Measurements from ENCODE around the gene SEMA7A.

SEMA7A gene

DNA sequence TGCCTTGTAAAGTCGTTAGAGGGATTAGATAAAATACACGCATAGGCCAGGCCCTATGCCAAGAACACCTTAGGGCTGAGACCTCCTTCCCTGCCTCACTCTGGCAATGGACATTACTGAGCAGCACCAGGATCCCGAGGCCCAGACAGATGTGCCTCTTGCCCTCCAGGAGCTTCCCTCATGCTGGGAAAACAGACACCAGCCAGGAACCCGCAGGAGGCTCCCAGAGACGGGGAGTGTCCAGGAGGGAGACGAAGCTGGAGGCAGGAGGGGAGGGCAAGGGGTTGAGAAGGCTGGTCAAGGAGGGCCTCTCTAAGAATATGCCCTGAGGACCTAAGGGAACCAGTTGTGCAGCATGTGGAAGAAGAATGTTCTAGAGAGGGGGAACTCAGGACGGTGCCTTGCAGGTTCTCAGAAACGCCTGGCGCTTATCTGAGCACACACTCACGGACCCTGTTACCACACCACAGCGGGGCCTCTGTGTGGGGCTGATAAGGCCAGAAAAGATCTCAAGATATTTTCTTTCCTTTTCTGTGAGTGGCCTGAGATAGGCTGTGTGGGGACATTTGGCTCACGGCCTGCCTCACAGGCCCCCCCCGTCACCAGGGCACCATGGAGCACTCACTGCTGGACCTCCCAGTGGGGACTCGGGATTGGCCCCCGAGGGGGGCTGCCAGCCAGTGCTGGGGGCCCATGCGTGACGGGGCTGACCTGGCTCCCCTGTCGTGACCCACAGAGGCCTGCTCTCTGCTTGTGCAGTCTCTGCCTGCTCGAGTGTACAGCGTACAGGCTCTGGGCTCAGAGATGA is 44.3 kb downstream of the SEMA7A start:
- no peak for DNase-seq (ENCODE audit: low read depth in 2 of 3, low spot score in 2 of 3)

DNA sequence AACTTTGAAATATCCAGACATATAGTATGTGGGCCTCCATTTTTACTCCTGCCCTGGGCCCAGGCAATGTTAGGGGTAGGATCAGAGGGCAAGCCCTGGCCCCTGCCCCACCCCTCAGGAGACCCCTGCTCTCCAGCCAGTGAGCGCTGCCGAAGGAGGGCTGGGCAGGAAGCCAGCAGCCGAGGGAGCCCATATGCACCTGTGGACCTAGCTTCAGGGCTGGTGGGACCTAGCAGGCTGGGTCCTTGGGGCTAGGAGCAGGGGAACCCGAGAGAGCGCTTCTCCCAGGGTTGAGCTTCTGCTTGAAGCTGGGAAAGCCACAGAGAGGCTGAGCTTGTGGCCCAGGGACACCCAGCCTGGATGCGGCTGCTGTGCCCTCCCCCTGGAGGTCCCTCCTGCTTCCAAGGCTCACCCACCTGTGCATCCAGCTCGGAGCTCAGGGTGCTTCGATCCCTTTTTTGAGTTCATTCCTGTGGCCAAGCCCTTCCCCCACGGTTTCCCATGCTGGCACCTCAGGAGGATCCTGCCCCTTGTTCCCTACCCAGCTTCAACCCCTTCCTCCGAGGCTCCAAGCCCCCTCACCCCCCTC is 45.3 kb downstream of the SEMA7A start:
- no peak for DNase-seq (ENCODE audit: low read depth in 2 of 3, low spot score in 2 of 3)

DNA sequence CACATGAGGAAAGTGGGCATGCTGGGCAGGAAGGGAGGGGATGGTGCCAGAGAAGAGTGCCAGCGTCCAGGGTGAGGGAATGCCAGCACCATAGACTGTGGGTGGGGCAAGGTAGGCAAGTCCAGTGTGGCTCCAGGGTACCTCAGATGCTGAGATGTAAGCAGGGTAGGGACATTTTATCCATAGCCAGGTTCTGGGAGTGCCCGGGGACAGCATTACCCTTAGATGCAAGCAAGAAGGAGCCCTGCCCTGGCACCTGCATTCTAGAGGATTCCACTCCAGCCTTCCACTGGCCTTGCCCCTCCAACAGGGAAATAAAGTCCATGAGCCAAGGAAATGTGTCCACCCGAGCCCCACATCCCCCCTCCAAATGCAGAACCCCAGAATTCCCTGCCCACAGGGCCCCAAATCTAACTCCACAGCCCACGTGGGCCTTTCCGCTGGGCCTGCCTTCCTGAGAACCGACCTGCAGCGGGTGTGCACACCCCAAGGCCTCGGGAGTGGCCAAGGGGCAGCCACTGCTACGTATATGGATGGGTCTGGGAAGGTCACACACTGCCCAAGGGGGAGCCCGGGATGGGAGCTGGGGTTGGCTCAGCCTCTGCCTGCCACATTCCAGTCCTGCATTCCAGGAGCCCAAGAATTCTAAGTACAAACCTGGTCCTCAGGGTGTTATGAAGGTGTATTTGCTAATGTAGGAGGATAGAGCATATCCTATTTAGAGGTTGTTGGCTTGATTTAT is 46.0 kb downstream of the SEMA7A start:
- DNase-seq (ENCODE audit: low read depth in 2 of 3, low spot score in 2 of 3) = no peak

DNA sequence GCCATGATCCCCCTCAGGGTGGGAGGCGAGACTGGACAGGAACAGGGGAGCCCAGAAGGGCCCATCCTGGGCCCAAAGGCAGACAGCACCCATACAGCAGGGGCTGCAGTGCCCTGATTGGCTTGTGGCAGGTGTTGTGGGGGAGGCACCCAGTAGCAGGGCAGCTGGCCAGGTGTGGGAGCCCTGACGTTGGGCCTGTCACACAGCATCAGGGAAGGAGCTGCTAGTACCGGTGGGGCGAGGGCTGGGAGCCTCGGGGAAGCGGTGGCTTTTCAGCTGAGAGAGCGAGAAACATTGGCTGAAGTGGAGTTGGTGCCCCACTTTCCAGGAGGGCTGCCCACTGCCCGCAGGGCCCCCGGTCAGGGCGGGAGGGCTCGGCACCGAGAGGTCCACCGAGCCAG is 46.6 kb downstream of the SEMA7A start:
- DNase-seq (ENCODE audit: low read depth in 2 of 3, low spot score in 2 of 3) = no peak

DNA sequence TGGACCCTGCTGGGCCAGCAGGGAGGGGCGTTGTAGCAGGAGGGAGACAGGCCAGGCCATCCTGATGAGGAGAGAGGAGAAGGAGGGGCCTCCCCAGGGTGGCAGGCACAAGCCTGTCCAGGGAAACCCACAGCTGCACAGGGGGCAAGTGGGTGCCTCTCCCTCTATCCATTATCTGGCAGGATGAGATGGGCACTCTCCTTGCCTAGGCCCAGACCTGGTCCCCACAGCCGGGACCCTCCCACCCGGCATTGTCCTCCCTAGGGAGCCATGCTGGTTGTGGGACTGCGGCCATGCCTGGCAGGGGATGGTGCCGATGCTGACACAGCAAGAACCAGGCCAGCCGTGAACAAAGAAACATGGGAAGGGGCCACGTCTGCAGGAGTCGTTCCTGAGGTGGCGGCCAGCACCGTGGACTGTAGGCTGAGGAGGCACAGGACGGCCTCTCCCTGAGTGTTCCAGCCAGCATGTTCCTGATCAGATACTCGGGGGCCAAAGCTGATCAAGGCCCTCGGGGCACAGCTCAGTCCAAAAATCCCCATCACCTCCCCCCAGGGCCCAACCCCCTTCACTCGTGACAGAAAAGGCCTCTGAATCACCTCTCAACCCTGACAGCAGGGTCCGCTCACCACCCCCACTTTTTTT is 47.1 kb downstream of the SEMA7A start:
- DNase-seq (ENCODE audit: low read depth in 2 of 3, low spot score in 2 of 3) = no peak

DNA sequence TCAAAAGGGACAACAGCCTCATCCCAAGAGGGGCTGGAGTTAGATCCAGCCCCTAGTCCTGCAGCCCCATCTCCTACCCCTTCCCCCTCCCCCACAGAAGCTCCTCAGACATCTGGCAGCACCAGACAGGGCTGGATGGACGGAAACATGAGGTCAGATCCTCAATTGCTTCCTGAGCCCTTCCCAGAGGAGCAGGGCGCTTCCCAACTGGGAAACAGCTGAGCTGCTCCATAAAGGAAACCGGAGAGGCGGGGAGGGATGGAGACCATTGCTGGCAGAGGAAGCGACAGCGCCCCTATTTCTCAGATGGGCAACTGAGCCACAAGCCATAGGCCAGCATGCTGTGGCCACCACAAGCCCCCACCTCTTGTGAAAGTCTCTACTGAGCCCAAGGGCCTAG is 48.0 kb downstream of the SEMA7A start:
- no peak for DNase-seq (ENCODE audit: low read depth in 2 of 3, low spot score in 2 of 3)

DNA sequence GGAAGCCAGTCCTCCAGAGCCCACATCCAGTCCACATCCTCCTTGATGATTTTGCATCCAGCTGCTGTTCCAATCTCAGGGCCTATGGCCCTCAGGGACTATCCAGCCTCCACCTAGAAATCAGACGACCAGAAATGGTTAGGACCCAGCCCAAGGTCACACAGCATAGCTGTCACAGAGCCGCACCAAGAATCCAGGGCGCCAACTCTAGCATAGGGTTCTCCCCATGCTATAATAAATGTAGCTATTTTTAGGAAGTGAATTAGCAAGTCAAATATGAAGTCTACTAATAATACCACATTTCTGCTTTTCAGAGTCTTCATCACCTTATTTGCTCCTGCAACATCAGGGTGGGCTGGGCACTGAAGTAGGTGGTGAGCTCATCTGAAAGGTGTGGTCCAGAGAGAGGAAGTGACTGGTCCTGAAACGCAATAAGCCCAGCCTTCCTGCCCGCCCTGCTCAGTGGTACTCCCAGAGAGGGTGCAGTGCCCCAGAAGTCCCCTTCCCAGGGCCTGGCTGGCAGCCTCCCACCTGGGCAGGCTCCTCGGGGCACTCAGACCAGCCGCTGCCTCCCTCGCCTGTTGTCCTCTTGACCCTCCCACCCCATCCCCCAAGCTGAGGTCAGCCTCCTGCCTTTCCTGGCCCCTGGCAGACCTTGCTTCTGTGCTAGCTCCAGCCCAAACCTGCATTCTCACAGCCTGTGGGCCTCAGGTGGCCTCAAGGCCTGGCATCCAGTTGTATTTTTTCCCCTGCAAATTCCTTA is 48.7 kb downstream of the SEMA7A start:
- no peak for DNase-seq (ENCODE audit: low read depth in 2 of 3, low spot score in 2 of 3)

DNA sequence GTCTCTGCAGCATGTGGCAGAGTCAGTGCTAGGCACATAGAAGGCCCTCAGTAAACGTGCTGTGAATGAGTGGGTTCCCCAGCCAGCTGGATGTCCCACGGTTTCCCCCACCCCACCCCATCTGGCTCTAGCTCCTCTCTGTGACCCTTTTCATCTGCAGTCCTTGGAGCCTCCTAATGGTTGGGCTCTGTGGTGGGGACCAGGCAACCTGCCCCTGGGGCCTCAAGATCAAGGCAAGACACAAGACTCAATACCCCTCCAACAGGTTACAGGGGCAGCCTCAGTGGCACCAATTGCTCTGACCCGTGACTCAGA is 49.2 kb downstream of the SEMA7A start:
- no peak for DNase-seq (ENCODE audit: low read depth in 2 of 3, low spot score in 2 of 3)

DNA sequence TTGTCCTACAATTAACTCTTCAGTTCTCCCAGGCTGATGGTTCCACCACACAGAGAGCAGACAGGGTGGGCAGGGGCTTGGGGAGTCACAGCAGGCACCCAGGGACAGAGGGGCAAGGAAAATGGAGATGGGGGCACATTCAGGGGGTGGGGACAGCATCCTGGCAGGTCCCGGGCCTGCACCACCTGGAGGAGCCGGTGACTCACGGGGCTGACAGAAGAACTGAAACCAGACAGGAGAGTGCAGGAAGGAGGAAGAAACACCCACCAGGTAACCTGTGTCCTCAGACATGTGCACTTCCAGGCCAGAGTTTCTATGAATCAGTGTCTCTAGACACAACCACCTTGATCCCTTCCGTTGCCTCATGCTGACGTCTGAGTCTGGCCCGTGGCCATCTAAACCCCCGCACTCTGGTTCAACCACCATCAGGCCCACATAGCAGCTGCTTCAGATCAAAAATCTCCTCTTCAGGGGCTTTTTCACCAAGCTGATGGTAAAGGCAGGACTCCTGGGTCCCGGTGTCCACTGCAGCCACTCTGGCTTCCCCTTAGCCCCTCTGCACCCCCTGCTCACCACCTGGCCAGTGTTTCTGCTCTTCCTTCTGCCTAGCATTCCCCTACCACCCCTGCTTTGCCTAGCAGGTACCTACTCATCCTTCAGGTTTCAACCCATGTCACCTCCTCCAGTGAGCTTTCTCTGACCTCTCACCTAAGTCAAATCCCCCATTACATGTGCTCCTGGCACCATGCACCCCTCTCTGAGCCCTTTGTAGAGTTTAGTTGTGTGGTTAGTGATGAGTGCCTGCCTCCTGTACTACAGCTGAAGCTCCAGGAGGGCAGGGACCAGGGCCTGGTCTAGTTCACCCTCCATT is 49.8 kb downstream of the SEMA7A start:
- DNase-seq (ENCODE audit: low read depth in 2 of 3, low spot score in 2 of 3) = no peak

DNA sequence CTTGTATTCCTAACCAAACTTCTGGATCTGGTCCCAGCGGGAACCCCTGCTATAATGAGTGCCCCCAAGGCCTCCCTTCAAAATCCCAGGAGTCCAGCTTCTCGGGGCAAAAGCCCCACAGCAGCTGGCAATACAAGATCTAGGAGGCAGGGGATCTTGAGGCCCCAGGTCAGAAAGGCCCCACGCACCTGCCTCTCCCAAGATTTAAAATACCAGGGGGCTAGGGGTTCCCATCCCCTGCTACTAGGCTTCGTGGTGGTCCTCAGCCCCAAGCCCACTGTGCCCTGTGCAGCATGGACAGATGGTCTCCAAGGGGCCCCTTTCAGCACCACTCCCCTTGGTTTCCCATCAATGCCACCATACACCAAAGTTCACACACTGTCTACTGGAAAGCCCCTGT is 50.5 kb downstream of the SEMA7A start:
- no peak for DNase-seq (ENCODE audit: low read depth in 2 of 3, low spot score in 2 of 3)

DNA sequence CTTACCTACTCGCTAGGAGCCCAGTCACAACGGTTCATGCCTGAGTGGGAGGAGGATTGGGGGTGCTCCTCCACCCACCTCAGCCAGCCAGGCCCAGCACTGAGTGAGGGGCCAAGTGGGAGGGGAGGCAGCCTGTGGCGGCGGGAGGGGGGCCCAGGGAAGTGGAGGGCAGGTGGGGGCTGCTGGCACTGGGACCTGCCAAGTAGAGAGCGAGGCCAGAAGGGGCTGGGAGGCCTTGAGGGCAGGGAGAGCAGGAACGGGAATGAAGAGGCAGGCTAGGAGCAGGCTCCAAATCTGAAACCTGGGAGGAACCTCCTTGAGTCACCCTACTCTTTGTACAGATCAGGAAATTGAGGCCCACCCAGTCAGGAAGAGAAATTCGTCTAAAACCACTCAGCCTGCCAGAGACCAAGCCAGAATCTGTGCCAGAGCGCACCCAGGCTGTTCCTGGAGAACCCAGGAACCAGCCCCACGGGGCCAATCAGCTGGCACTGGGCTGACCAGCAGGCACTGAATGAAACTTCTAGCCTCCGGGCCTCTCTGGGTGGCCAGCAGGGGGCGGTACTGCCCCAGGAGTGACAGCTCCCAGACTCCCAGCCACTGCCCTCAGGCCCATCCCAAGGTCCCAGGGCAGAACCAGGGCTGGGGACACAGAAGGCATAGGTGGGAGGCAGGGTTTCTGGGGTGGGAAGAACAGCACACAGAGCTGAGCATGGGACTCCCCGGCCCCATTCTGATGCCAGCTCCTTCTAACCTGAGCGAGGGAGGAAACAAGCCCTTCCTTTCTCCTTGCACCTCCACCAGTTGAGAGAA is 51.5 kb downstream of the SEMA7A start:
- no peak for DNase-seq (ENCODE audit: low read depth in 2 of 3, low spot score in 2 of 3)

DNA sequence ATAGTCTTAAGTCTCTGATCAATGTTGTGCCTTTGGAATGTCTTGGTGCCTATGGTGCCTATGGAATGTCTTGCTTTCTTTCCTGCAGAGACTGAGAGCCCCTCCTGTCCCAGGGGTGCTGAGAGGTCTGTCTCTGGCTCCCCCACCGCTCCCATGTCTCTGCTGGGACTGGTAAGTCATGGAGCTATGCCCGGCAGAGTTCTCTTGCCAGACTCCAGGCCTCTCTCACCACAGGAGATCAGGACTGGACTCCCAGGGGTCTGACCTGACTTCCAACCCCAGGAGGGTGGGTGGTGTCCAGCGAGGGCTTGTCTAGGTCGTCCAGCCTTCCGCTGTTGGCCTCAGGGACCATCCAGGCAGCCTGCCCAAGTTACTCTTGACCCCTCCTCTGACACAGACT is 52.3 kb downstream of the SEMA7A start:
- no peak for DNase-seq (ENCODE audit: low read depth in 2 of 3, low spot score in 2 of 3)

DNA sequence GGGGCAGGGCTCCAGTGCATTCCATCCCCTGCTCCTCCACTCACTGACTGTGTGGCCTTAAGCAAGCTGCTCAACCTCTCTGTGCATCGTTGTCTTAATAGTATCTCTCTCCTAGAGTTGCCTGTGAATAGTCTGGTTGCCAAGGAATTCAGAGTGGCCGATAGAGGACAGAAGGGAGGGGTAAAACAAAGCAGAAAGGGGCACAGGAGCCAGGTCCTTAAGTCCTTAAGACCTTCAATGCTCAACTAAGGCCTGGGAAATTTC is 52.6 kb downstream of the SEMA7A start:
- DNase-seq (ENCODE audit: low read depth in 2 of 3, low spot score in 2 of 3) = no peak

DNA sequence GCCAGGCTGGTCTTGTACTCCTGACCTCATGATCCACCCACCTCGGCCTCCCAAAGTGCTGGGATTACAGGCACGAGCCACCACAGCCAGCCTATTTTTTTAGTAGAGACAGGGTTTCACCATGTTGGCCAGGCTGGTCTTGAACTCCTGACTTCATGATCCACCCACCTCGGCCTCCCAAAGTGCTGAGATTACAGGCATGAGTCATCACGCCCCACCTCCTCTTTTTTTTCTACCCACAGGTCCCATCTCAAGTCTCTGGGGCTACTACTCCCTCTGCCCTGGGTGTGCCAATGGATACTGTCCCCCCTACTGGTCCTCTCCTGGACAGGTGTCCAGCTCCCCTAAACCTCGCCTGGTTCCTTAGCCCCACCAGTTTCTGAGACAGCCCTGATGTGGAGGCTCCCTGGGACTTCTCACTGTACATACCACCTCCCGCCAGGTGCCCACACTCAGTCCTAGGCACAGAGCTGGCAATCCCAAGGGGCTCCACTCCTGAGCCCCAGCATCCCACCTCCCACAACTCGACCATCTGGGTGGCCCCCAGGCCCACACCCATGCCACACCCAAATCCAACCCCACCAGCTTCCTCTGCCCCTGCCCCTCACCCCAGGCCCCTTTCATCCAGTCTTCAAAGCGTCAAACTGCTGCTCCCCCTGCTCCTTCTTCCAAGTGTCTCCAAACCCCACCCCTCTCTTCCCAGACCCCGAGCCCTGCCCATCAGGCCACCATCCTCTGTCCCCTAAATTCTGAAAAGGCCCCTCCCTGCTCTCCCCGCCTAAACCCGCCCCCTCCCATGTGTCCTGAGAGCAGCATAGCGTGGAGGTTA is 53.2 kb downstream of the SEMA7A start:
- DNase-seq (ENCODE audit: low read depth in 2 of 3, low spot score in 2 of 3) = no peak

DNA sequence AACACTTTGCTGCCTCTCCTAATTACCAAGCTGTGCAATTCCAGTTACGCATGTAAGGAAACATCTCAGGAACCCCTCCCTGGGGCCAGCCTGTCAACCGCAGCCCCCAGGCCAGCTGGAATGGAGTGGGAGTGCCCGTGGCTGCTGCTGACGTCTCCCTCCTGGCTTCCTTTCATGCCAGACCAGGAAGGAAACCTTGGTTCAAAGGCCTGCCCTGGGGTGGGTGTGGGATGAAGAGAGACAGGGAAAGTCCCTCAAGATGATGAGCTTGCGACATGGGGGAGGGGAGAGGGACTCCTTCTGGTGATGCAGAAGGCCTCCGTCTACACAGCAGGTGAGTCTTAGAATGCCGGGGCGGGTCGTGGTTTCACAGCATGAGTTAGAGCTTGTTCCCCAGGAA is 54.9 kb downstream of the SEMA7A start:
- DNase-seq (ENCODE audit: low read depth in 2 of 3, low spot score in 2 of 3) = no peak

DNA sequence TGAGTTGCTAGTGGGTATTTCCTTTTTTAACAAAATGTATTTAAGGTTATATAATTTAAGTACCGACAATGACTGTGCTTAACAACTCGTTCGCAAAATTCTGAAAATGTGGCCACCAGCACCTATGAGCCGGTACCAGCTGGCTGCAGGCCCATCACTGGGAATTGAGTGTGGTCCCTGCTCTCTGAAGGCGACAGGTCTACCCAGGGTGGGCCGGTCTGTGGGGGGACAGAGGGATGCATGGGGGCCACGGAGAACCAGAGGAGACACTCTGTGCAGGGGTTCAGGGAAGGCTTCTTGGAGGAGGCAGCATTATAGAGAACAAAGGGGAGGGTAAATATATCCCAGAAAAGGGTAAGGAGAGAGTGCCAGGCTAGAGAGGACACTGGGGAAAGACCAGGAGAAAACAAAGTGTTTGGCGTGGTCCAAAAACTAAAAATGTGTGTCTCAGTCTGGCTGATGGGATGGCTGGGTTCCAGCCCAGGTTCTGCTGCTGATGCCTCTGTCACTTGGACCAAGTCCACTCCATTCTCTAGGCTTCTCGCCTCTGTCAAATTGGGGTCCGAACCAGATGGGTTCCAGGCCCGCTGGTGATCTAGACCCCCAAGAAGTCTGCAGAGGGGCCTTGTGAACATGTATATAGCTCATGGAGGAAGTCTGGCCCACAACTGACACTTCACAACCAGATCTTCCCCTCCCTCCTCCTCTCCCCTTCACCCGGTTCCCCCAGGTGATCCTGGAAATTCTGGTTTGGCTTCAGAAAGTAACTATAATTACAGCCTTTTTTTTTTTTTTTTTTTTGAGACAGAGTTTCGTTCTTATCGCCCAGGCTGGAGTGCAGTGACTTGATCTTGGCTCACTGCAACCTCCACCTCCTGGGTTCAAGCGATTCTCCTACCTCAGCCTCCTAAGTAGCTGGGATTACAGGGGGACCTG is 55.7 kb downstream of the SEMA7A start:
- no peak for DNase-seq (ENCODE audit: low read depth in 2 of 3, low spot score in 2 of 3)

DNA sequence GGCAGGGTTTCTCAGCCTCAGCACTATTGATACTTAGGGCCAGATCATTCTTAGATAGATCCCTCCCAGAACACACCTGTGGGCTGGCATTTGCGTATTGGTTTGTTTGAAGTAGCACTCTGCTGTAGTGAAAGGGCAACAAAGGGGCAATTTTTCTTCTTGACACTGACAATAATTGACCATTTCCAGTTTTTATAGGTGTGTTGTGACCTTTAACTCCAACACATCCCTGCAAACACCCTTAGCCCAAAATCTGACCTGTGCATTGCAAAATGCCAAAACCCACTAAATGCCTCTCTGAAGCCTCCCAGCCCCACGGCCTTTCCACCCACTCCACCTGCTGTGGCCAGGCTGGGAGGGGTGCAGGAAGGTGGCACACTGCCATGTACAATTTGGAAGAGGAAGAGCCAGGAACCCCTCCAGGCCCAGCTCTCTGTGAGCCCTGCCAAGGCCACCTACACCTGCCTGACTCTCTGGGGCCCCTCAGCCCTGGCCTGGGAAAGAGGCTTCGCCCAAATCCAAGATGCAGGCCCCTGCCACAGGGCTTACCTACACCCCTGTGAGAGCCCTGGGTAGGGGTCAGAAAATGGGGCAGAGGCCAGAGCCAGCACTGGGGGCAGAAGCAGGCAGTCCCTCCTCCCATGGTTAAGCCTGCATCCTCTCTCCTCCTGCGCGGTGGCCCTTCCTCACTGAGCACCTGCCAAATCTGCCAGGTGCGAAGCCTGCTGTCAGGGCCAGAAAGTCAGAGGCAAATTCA is 56.8 kb downstream of the SEMA7A start:
- DNase-seq (ENCODE audit: low read depth in 2 of 3, low spot score in 2 of 3) = no peak
